Ovary (tissue), 3 donors: Measurements from ENCODE around the gene LYZL2.
"Not testable (repeated sequence)": the region's sequence is repeated elsewhere in the genome, so short reads cannot be mapped to it uniquely, and the experiment has no call there.

Experiments used
- CTCF ChIP-seq, 3 donors: fragments of 450-650 bp in 2 of 3; fragments of 200-600 bp in 1 of 3; IDR thresholded peaks; one replicate each; pipeline versions ENCODE4 v1.5.1 to v1.8.0; 2016 to 2022; ENCODE audit warnings: antibody characterized with exemption in 3 of 3, mild to moderate bottlenecking in 1 of 3
- EP300 ChIP-seq: sonication (generic); formaldehyde crosslinking; IDR thresholded peaks from one replicate; pipeline ENCODE4 v1.6.1; 2017; ENCODE audit warnings: antibody characterized with exemption
- POLR2A ChIP-seq: fragments of 450-650 bp; IDR thresholded peaks from one replicate; pipeline ENCODE4 v1.6.1; 2017; ENCODE audit warnings: antibody characterized with exemption, mild to moderate bottlenecking, moderate library complexity
- donor health status: DM: no; HTN: no; CAD: no.

- not testable (repeated sequence) for TF ChIP-seq POLR2A; CTCF (IDR thresholded peaks at IDR 0.05); EP300
Observed at GRCh38 chr10:30626196-30626595, 3.4 kb downstream of the LYZL2 start.
